Stomach (tissue), 9 donors: ENCODE measurements around the gene RO60. TPM values are rescaled to one million over a fixed set of nuclear protein-coding genes. Genes with fewer than 3 reads are reported as not detected.

Experiments
- DNase-seq, 2 donors: peaks; one replicate each; pipeline versions ENCODE4 v3.0.0 to v3.0.0-alpha.2; 2013 to 2019
- H3K27ac ChIP-seq, 5 donors: fragments of 200-600 bp in 4 of 5; sonication (generic) in 4 of 5; one replicate each; pipeline ENCODE4 v1.5.1; 2013 to 2019; ENCODE audit warnings: mild to moderate bottlenecking in 1 of 5, moderate library complexity in 1 of 5
- H3K27me3 ChIP-seq, 3 donors: fragments of 200-600 bp; sonication (generic); one replicate each; pipeline ENCODE4 v1.5.1; 2017 to 2019; ENCODE audit warnings: mixed run types in 1 of 3
- H3K36me3 ChIP-seq, 4 donors: fragments of 200-600 bp; sonication (generic); 1 replicate in 3 of 4; 2 replicates in 1 of 4; pipeline ENCODE4 v1.5.1; 2016 to 2019
- H3K4me1 ChIP-seq, 4 donors: fragments of 200-600 bp; sonication (generic); one replicate each; pipeline ENCODE4 v1.5.1; 2016 to 2019
- H3K4me3 ChIP-seq, 4 donors: fragments of 200-600 bp; sonication (generic) in 3 of 4; one replicate each; pipeline ENCODE4 v1.5.1; 2016 to 2019; ENCODE audit warnings: mild to moderate bottlenecking in 1 of 4
- H3K9me3 ChIP-seq, 4 donors: fragments of 200-600 bp; sonication (generic); one replicate each; pipeline ENCODE4 v1.5.1; 2016 to 2019
- EP300 ChIP-seq: sonication (generic); formaldehyde crosslinking; IDR thresholded peaks from one replicate; pipeline ENCODE4 v1.6.1; 2017; ENCODE audit warnings: antibody characterized with exemption
- POLR2A ChIP-seq, 4 donors: fragments of 450-650 bp; IDR thresholded peaks; one replicate each; pipeline ENCODE4 v1.6.1; 2016; ENCODE audit warnings: antibody characterized with exemption in 4 of 4, control low read depth in 2 of 4, mild to moderate bottlenecking in 1 of 4, moderate library complexity in 1 of 4
- POLR2AphosphoS5 ChIP-seq, 3 donors: sonication (generic); formaldehyde crosslinking; IDR thresholded peaks; one replicate each; pipeline ENCODE4 v1.6.1; 2016; ENCODE audit warnings: antibody characterized with exemption in 3 of 3
- WGBS, 5 donors: extraction: QIAGEN DNeasy Blood & Tissue Kit in 3 of 5; methylation state at CpG; one replicate each; pipeline versions ENCODE4 v1.1.5 to v1.1.7; 2013 to 2018; 5-methylcytosine and 5-hydroxymethylcytosine counted together
- intact Hi-C: fragments of 100-400 bp; cut with DNase I; formaldehyde crosslinking; loops from one replicate; pipeline ENCODE4 v1.15.1; 2023; ENCODE audit warnings: low total_unique reads
- polyA plus RNA-seq, 3 donors: library from polyadenylated mRNA; stranded (reverse); fragments of 200-250 nt; gene quantifications; one replicate each; pipeline ENCODE4 v1.2.3, GENCODE V29; 2013
- total RNA-seq, 5 donors: library from RNA; depleted of rRNA; stranded (reverse); fragments of >200 nt; gene quantifications; one replicate each; pipeline versions ENCODE4 v1.1.0 to v1.2.3, GENCODE V29; 2014 to 2016
- TF ChIP-seq, protein P1 (sequence below), 7 experiments: fragments of 450-650 bp in 4 of 7; fragments of 200-600 bp in 3 of 7; sonication (generic) in 3 of 7; IDR thresholded peaks; one replicate each; pipeline ENCODE4 v1.5.1; 2016 to 2019; ENCODE audit warnings: antibody characterized with exemption in 7 of 7, control low read depth in 2 of 7, mild to moderate bottlenecking in 1 of 7
- donor health status: healthy with polysubstance abuse.
- donor health status: Bipolar disorder and iron deficiency.
- donor health status: healthy.

The RO60 gene
- total and polyA plus RNA-seq, 8 donors, result 2.6 to 155 (median 42.5) TPM

DNA sequence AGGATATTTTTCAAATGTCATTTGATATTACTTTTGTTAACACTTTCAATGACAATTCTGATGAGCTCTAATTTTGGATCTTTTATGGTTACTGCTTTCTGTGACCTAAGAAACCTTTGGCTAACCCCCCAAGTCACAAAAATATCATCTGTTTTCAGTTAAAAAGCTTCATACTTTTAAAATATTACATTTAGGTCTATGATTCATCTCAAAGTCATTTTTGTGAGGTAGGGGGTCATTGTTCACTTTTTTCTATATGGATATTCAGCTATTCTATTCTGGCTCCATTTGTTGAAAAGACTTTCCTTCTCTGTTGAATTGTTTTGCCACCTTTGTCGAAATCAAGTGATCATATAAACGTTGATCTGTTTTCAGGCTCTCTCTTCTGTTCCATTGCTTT is 45.0 kb upstream of the RO60 start:
- peaks cover 0 to 18% (median 8%) of the 10 kb centered on the region in 4 donors for H3K4me1 ChIP-seq
- no peak overlapping the region for H3K4me3 ChIP-seq
- H3K27me3 ChIP-seq, result no peaks in the 10 kb centered on the region
- 60 to 78% (median 67%) methylated on average over 2 of the region's 2 CpGs for WGBS, 5 donors
- peaks cover 0 to 4% (median 2%) of the 10 kb centered on the region in 4 donors for H3K36me3 ChIP-seq
- H3K27ac ChIP-seq, result no peak overlapping the region
- TF ChIP-seq EP300 (no peak), POLR2A (IDR thresholded peaks at IDR 0.05) (no peak), POLR2AphosphoS5 (IDR thresholded peaks at IDR 0.05) (no peak)
- TF ChIP-seq, protein P1, sequence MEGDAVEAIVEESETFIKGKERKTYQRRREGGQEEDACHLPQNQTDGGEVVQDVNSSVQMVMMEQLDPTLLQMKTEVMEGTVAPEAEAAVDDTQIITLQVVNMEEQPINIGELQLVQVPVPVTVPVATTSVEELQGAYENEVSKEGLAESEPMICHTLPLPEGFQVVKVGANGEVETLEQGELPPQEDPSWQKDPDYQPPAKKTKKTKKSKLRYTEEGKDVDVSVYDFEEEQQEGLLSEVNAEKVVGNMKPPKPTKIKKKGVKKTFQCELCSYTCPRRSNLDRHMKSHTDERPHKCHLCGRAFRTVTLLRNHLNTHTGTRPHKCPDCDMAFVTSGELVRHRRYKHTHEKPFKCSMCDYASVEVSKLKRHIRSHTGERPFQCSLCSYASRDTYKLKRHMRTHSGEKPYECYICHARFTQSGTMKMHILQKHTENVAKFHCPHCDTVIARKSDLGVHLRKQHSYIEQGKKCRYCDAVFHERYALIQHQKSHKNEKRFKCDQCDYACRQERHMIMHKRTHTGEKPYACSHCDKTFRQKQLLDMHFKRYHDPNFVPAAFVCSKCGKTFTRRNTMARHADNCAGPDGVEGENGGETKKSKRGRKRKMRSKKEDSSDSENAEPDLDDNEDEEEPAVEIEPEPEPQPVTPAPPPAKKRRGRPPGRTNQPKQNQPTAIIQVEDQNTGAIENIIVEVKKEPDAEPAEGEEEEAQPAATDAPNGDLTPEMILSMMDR (IDR thresholded peaks at IDR 0.05), result no peak
- H3K9me3 ChIP-seq, result no peaks in the 10 kb centered on the region
- DNase-seq, result no peak
- intact Hi-C loops, result no loop called here

DNA sequence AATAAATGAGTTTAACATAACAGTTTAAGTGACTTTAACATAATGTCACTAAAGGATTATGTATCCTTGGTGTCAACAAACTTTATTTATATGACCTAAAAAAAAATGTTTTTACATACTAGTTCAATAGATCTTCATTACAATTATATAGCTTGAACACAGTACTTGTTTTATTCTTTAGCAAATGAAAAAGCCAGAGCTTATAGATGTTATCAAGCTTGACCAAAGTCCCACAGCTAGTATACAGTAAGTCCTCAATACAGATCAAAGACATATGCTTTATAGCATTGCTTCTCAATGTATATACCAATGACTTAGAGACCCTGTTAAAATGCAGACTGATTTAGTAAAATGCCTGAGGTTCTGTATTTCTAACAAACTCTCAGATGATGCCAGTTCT is 42.6 kb upstream of the RO60 start:
- no peak overlapping the region for H3K4me3 ChIP-seq
- no peak overlapping the region for H3K27ac ChIP-seq
- intact Hi-C loops, result no loop called here
- no peaks in the 10 kb centered on the region for H3K27me3 ChIP-seq
- H3K4me1 ChIP-seq, result peaks cover 0 to 18% (median 7%) of the 10 kb centered on the region in 4 donors
- H3K36me3 ChIP-seq, result peaks cover 0 to 12% (median 5%) of the 10 kb centered on the region in 4 donors
- DNase-seq, result no peak
- TF ChIP-seq EP300 (no peak), POLR2A (IDR thresholded peaks at IDR 0.05) (no peak), POLR2AphosphoS5 (IDR thresholded peaks at IDR 0.05) (no peak)
- TF ChIP-seq, protein P1 (IDR thresholded peaks at IDR 0.05), result no peak
- H3K9me3 ChIP-seq, result no peaks in the 10 kb centered on the region

DNA sequence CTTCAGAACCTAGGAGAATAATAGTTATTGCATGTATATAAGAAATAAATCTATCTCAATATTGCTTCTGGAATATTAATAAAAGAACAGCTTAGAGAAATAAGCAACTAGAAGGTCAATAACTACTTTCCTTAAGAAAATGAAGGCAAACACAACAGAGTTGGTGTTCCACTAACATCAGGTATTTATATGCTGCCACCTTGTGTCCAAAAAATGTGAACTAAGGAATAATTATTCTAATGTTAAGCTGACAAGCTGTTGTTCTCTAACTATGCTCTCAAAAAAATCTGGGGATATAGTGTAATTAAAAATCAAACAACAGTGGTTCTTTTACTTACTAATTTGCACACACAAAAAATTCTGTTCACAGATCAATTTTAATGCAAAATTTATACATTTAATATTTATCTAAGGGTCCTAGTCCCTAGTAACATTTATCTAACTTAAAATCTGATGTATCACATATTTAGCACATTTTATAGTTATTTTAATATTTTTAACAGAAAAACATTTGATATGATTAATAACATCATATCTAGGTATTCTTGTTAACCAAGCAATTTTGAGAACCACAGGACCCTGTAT is 39.9 kb upstream of the RO60 start:
- Histone ChIP-seq H3K36me3 (peaks cover 0 to 25% (median 14%) of the 10 kb centered on the region in 4 donors), H3K4me1 (peaks cover 0 to 8% (median 0%) of the 10 kb centered on the region in 4 donors), H3K27ac (no peak overlapping the region), H3K4me3 (no peak overlapping the region), H3K9me3 (no peaks in the 10 kb centered on the region), H3K27me3 (no peaks in the 10 kb centered on the region)
- no peak for TF ChIP-seq POLR2A (IDR thresholded peaks at IDR 0.05)
- TF ChIP-seq, protein P1 (IDR thresholded peaks at IDR 0.05), result peak in 5 of 7 experiments; percentile 21 to 60 (median 47)
- peak in 1 of 3 donors; percentile 29 for TF ChIP-seq POLR2AphosphoS5 (IDR thresholded peaks at IDR 0.05)
- TF ChIP-seq EP300, result no peak
- intact Hi-C loops, result loop anchor here (10.0 kb wide), 1 partner anchor 225 kb away; no protein-coding TSS in a partner anchor
- DNase-seq, result peak in 1 of 2 donors; percentile 79

DNA sequence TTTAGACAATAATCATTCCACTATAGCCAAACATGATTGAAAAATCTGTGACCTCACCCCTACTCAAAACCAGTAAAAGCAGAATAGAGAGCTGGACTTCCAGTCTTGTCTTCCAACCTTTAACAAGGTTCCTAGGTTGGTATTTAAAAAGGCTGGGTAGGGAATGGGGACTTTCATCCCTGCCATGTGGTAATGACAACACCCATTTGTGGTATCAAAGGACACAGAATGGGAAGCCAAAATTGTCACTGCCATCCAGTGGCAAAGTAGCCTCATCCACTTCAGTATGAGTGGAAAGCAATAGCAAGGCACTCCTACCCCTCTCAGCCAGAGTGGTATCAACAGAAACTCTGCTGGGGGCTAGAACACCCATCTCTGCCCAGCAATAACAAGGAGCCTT is 34.2 kb upstream of the RO60 start:
- H3K27me3 ChIP-seq, result no peaks in the 10 kb centered on the region
- no peak overlapping the region for H3K4me3 ChIP-seq
- no peaks in the 10 kb centered on the region for H3K9me3 ChIP-seq
- TF ChIP-seq EP300, result no peak
- TF ChIP-seq POLR2A (IDR thresholded peaks at IDR 0.05), result no peak
- TF ChIP-seq POLR2AphosphoS5 (IDR thresholded peaks at IDR 0.05), result no peak
- TF ChIP-seq, protein P1 (IDR thresholded peaks at IDR 0.05), result no peak
- H3K36me3 ChIP-seq, result peaks cover 0 to 53% (median 38%) of the 10 kb centered on the region in 4 donors
- intact Hi-C loops, result loop anchor here (10.0 kb wide), 1 partner anchor 230 kb away; no protein-coding TSS in a partner anchor
- peaks cover 0 to 2% (median under 1%) of the 10 kb centered on the region in 4 donors for H3K4me1 ChIP-seq
- no peak for DNase-seq
- no peak overlapping the region for H3K27ac ChIP-seq
